GM23338 (cell line): ENCODE measurements around the gene WDR1. TPM values are rescaled to one million over a fixed set of nuclear protein-coding genes. Genes with fewer than 3 reads are reported as not detected.

Source experiments
- ATAC-seq: fragments of 200-7000 bp; cut with Tn5 transposase; 3 replicates; pipeline ENCODE4 v1.9.1; 2020
- DNase-seq: peaks from one replicate; pipeline ENCODE4 v3.0.0-alpha.2; 2015; ENCODE audit warnings: low spot score
- H2AFZ ChIP-seq: fragments of 200-600 bp; sonication (generic); 2 replicates; pipeline ENCODE4 v1.8.0; 2016; ENCODE audit warnings: antibody characterized with exemption, mild to moderate bottlenecking, moderate library complexity
- H3F3A ChIP-seq: fragments of 200-600 bp; sonication (generic); replicated peaks from 2 replicates; pipeline ENCODE4 v1.8.0; 2017; ENCODE audit warnings: antibody characterized with exemption, mixed run types, low read depth
- H3K27ac ChIP-seq: fragments of 200-600 bp; sonication (generic); 2 replicates; pipeline ENCODE4 v1.6.1; 2016; ENCODE audit warnings: low read depth
- H3K27me3 ChIP-seq: fragments of 200-600 bp; sonication (generic); 2 replicates; pipeline ENCODE4 v1.8.0; 2016; ENCODE audit warnings: mild to moderate bottlenecking, mixed run types, moderate library complexity; ENCODE audit not compliant: insufficient read depth
- H3K36me3 ChIP-seq: fragments of 200-600 bp; sonication (generic); 2 replicates; pipeline ENCODE4 v1.8.0; 2016; ENCODE audit warnings: mild to moderate bottlenecking; ENCODE audit not compliant: insufficient read depth
- H3K4me1 ChIP-seq: fragments of 200-600 bp; sonication (generic); 2 replicates; pipeline ENCODE4 v1.8.0; 2016; ENCODE audit warnings: mild to moderate bottlenecking, moderate library complexity; ENCODE audit not compliant: insufficient read depth
- H3K4me2 ChIP-seq: fragments of 200-600 bp; sonication (generic); 2 replicates; pipeline ENCODE4 v1.7.1; 2017; ENCODE audit warnings: mixed run types
- H3K4me3 ChIP-seq: fragments of 200-600 bp; sonication (generic); 2 replicates; pipeline ENCODE4 v1.6.1; 2016; ENCODE audit warnings: mixed run types
- H3K79me2 ChIP-seq: fragments of 200-600 bp; sonication (generic); replicated peaks from 2 replicates; pipeline ENCODE4 v1.8.0; 2017; ENCODE audit warnings: mild to moderate bottlenecking; ENCODE audit not compliant: insufficient read depth
- H3K9me2 ChIP-seq: fragments of 200-600 bp; sonication (generic); 2 replicates; pipeline ENCODE4 v1.8.0; 2017; ENCODE audit not compliant: insufficient read depth
- H4K20me1 ChIP-seq: fragments of 200-600 bp; sonication (generic); replicated peaks from 2 replicates; pipeline ENCODE4 v1.8.0; 2017; ENCODE audit warnings: mild to moderate bottlenecking; ENCODE audit not compliant: insufficient read depth
- H3K27ac Mint-ChIP-seq: 2 replicates; pipeline ENCODE4 v1.8.0; 2020; ENCODE audit warnings: inconsistent platforms, mild to moderate bottlenecking, moderate library complexity, mixed read lengths
- H3K27me3 Mint-ChIP-seq: 3 replicates; pipeline ENCODE4 v1.8.0; 2022; ENCODE audit warnings: low read depth, mild to moderate bottlenecking, moderate library complexity, mixed read lengths, inconsistent platforms; ENCODE audit not compliant: insufficient read depth, poor library complexity
- H3K36me3 Mint-ChIP-seq: 3 replicates; pipeline ENCODE4 v1.8.0; 2021; ENCODE audit warnings: low read depth, mild to moderate bottlenecking, inconsistent platforms, moderate library complexity, mixed read lengths
- H3K4me1 Mint-ChIP-seq: 3 replicates; pipeline ENCODE4 v1.8.0; 2020; ENCODE audit warnings: mild to moderate bottlenecking, inconsistent platforms, mixed read lengths
- H3K4me3 Mint-ChIP-seq: 3 replicates; pipeline ENCODE4 v1.8.0; 2021; ENCODE audit warnings: moderate library complexity, mild to moderate bottlenecking, inconsistent platforms, mixed read lengths
- H3K9me3 Mint-ChIP-seq: 3 replicates; pipeline ENCODE4 v1.8.0; 2020; ENCODE audit warnings: moderate library complexity, mild to moderate bottlenecking, inconsistent platforms, mixed read lengths
- CTCF ChIP-seq, 2 experiments: fragments of 200-600 bp in 1 of 2; sonication (generic) in 1 of 2; conservative IDR thresholded peaks; 2 replicates each; pipeline versions ENCODE4 v1.5.1 to v1.6.1; 2016 to 2017; ENCODE audit warnings: antibody characterized with exemption in 2 of 2, low read depth in 2 of 2, mild to moderate bottlenecking in 2 of 2, moderate library complexity in 1 of 2
- NANOG ChIP-seq: IDR thresholded peaks from 2 replicates; pipeline ENCODE4 v1.6.1; 2016; ENCODE audit warnings: antibody characterized with exemption, borderline replicate concordance
- POLR2AphosphoS5 ChIP-seq: IDR thresholded peaks from 2 replicates; pipeline ENCODE4 v1.6.1; 2016; ENCODE audit warnings: antibody characterized with exemption, low read depth
- REST ChIP-seq: IDR thresholded peaks from one replicate; pipeline ENCODE4 v1.6.1; 2018; ENCODE audit warnings: antibody characterized with exemption; ENCODE audit not compliant: unreplicated experiment
- ZNF114 ChIP-seq: fragments of 250-450 bp; sonication (Bioruptor Pico); IDR thresholded peaks from 2 replicates; pipeline ENCODE4 v1.5.0; 2020; ENCODE audit warnings: mild to moderate bottlenecking, moderate library complexity
- polyA plus RNA-seq: library from polyadenylated mRNA; unstranded; fragments of >200 nt; fragmentation: Nextera tagmentation; extraction: Ambion mirVana; gene quantifications from 2 replicates; pipeline ENCODE4 v1.2.1, GENCODE V29; 2016
- total RNA-seq: library from RNA; depleted of rRNA; stranded (reverse); fragments of >200 nt; shearing (Covaris generic); gene quantifications from 2 replicates; pipeline ENCODE4 v1.2.3, GENCODE V29; 2014

The WDR1 gene
- total and polyA plus RNA-seq, 2 experiments from 2014 or later: 93.2 to 248 TPM

- TF ChIP-seq POLR2AphosphoS5: no peak
- TF ChIP-seq NANOG: no peak
- no peak for TF ChIP-seq REST
- TF ChIP-seq CTCF (conservative IDR thresholded peaks at IDR 0.05; ENCODE audit: low read depth in 2 of 2): no peak
- TF ChIP-seq ZNF114 (CRISPR knock-in tag): no peak
- Histone ChIP-seq H3F3A (no peaks in the 10 kb centered on the region), H3K9me2 (peaks cover 5% of the 10 kb centered on the region), H3K36me3 (no peaks in the 10 kb centered on the region), H4K20me1 (no peaks in the 10 kb centered on the region), H3K4me1 (no peaks in the 10 kb centered on the region), H2AFZ (no peak overlapping the region), H3K4me3 (no peak overlapping the region), H3K4me2 (no peak overlapping the region), H3K27me3 (no peaks in the 10 kb centered on the region), H3K27ac (no peak overlapping the region), H3K79me2 (no peaks in the 10 kb centered on the region)
- no peak for ATAC-seq
- H3K27ac Mint-ChIP-seq: no peak overlapping the region
- no peaks in the 10 kb centered on the region for H3K27me3 Mint-ChIP-seq
- peaks cover 5% of the 10 kb centered on the region; the same call in 2 of the 3 replicates for H3K4me1 Mint-ChIP-seq
- H3K4me3 Mint-ChIP-seq: no peak overlapping the region
- H3K9me3 Mint-ChIP-seq: no peaks in the 10 kb centered on the region
- no peak for DNase-seq
- no peaks in the 10 kb centered on the region for H3K36me3 Mint-ChIP-seq
These were observed 26.6 kb upstream of the WDR1 start for GRCh38 chr4:10143171-10143570.

GRCh38 chr4:10140866-10141759 lies 24.5 kb upstream of the WDR1 start:
- peaks cover 3% of the 10 kb centered on the region; the same call in 2 of the 3 replicates for H3K9me3 Mint-ChIP-seq
- ATAC-seq (peak; percentile 95), DNase-seq (peak; percentile 72)
- no peaks in the 10 kb centered on the region for H3K36me3 Mint-ChIP-seq
- Histone ChIP-seq H3K4me3 (no peak overlapping the region), H2AFZ (no peak overlapping the region), H3K9me2 (peaks cover 5% of the 10 kb centered on the region), H4K20me1 (no peaks in the 10 kb centered on the region), H3K4me1 (no peaks in the 10 kb centered on the region), H3K27ac (no peak overlapping the region), H3K27me3 (no peaks in the 10 kb centered on the region), H3K79me2 (no peaks in the 10 kb centered on the region), H3K36me3 (no peaks in the 10 kb centered on the region), H3F3A (no peaks in the 10 kb centered on the region), H3K4me2 (no peak overlapping the region)
- H3K4me1 Mint-ChIP-seq: peaks cover 5% of the 10 kb centered on the region; the same call in 2 of the 3 replicates
- TF ChIP-seq ZNF114 (CRISPR knock-in tag) (no peak), CTCF (conservative IDR thresholded peaks at IDR 0.05; ENCODE audit: low read depth in 2 of 2) (peak; percentile 73 to 77)
- no peak overlapping the region for H3K4me3 Mint-ChIP-seq
- H3K27me3 Mint-ChIP-seq: no peaks in the 10 kb centered on the region
- H3K27ac Mint-ChIP-seq: no peak overlapping the region
